HFFc6 (cell line): ENCODE results near the gene CARD14. TPM values are rescaled to one million over a fixed set of nuclear protein-coding genes. Genes with fewer than 3 reads are reported as not detected.

ENCODE experiments used
- DNase-seq: peaks from one replicate; pipeline ENCODE4 v3.0.0-alpha.2; 2018
- H3K27ac Mint-ChIP-seq: 2 replicates; pipeline ENCODE4 v1.8.0; 2020; ENCODE audit warnings: mild to moderate bottlenecking, mixed read lengths
- H3K27me3 Mint-ChIP-seq: 2 replicates; pipeline ENCODE4 v1.8.0; 2021; ENCODE audit warnings: mild to moderate bottlenecking, moderate library complexity, mixed read lengths; ENCODE audit not compliant: insufficient read depth
- H3K36me3 Mint-ChIP-seq: 2 replicates; pipeline ENCODE4 v1.8.0; 2021; ENCODE audit warnings: low read depth, mixed read lengths
- H3K4me1 Mint-ChIP-seq: 2 replicates; pipeline ENCODE4 v1.8.0; 2020; ENCODE audit warnings: low read depth, mixed read lengths
- H3K4me3 Mint-ChIP-seq: 2 replicates; pipeline ENCODE4 v1.8.0; 2020; ENCODE audit warnings: mild to moderate bottlenecking, moderate library complexity, mixed read lengths
- H3K9me3 Mint-ChIP-seq: 2 replicates; pipeline ENCODE4 v1.8.0; 2020; ENCODE audit warnings: mild to moderate bottlenecking, mixed read lengths
- CTCF ChIP-seq: fragments of 200-600 bp; sonication (generic); IDR thresholded peaks from 2 replicates; pipeline ENCODE4 v1.5.0; 2021; ENCODE audit warnings: antibody characterized with exemption, mild to moderate bottlenecking
- total RNA-seq, 6 experiments: library from RNA; stranded (reverse); fragmentation: NEBNext Ultra II Directional; extraction: Animal tissue kit (Norgen Biotek cat#: 25700); gene quantifications; 2 replicates in 1 of 6; 3 replicates in 5 of 6; pipeline ENCODE4 v1.2.3, GENCODE V29; 2021

Gene CARD14
- total RNA-seq, 6 experiments from 2014 or later: not detected

- H3K4me3 Mint-ChIP-seq: no peak overlapping the region
- H3K4me1 Mint-ChIP-seq: peaks cover 13% of the 10 kb centered on the region
- no peaks in the 10 kb centered on the region for H3K27me3 Mint-ChIP-seq
- no peak for TF ChIP-seq CTCF
- H3K27ac Mint-ChIP-seq: no peak overlapping the region
- no peaks in the 10 kb centered on the region for H3K9me3 Mint-ChIP-seq
- peaks cover 17% of the 10 kb centered on the region for H3K36me3 Mint-ChIP-seq
- DNase-seq: no peak
Measured at GRCh38 chr17:80217703-80218362, 48.0 kb downstream of the CARD14 start.

- no peak overlapping the region for H3K27ac Mint-ChIP-seq
- peaks cover 13% of the 10 kb centered on the region for H3K4me1 Mint-ChIP-seq
- no peak for DNase-seq
- no peak for TF ChIP-seq CTCF
- no peaks in the 10 kb centered on the region for H3K9me3 Mint-ChIP-seq
- peaks cover 17% of the 10 kb centered on the region for H3K36me3 Mint-ChIP-seq
- H3K4me3 Mint-ChIP-seq: peak overlapping the region; percentile 56
- H3K27me3 Mint-ChIP-seq: no peaks in the 10 kb centered on the region; the same call in none of the 2 replicates
Measured at GRCh38 chr17:80218391-80218790, 48.6 kb downstream of the CARD14 start.

- H3K4me1 Mint-ChIP-seq: peaks cover 13% of the 10 kb centered on the region
- TF ChIP-seq CTCF: no peak
- H3K27ac Mint-ChIP-seq: peak overlapping the region; percentile 77
Measured at GRCh38 chr17:80219013-80219762, 49.4 kb downstream of the CARD14 start.

GRCh38 chr17:80219763-80220053 is 49.9 kb downstream of the CARD14 start:
- H3K4me1 Mint-ChIP-seq: peaks cover 13% of the 10 kb centered on the region
- H3K9me3 Mint-ChIP-seq: no peaks in the 10 kb centered on the region
- peaks cover 17% of the 10 kb centered on the region for H3K36me3 Mint-ChIP-seq
- H3K4me3 Mint-ChIP-seq: peak overlapping the region; percentile 94
- peak overlapping the region; percentile 77 for H3K27ac Mint-ChIP-seq
- TF ChIP-seq CTCF: no peak
- no peak for DNase-seq
- no peaks in the 10 kb centered on the region; the same call in none of the 2 replicates for H3K27me3 Mint-ChIP-seq

More at GRCh38 chr17:80219013-80219762, 49.4 kb downstream of the CARD14 start:
- DNase-seq: peak; percentile 71
- H3K9me3 Mint-ChIP-seq: no peaks in the 10 kb centered on the region
- H3K4me3 Mint-ChIP-seq: peak overlapping the region; percentile 94
- H3K27me3 Mint-ChIP-seq: no peaks in the 10 kb centered on the region; the same call in none of the 2 replicates
- H3K36me3 Mint-ChIP-seq: peaks cover 17% of the 10 kb centered on the region

GRCh38 chr17:80220054-80220735 is 50.4 kb downstream of the CARD14 start, which contains the start of the genes SGSH and SLC26A11:
Gene SGSH (minus strand): TSS chr17:80220333. CDS start chr17:80220313, 20 bp downstream.
Gene SLC26A11 (plus strand): TSS chr17:80220427. CDS start chr17:80221561, 1,134 bp downstream.
- no peaks in the 10 kb centered on the region; the same call in none of the 2 replicates for H3K27me3 Mint-ChIP-seq
- TF ChIP-seq CTCF: peak; percentile 45
- peaks cover 13% of the 10 kb centered on the region for H3K4me1 Mint-ChIP-seq
- peak; percentile 59 for DNase-seq
- H3K4me3 Mint-ChIP-seq: peak within 1 kb of the TSS; percentile 94
- H3K27ac Mint-ChIP-seq: peak within 1 kb of the TSS; percentile 77
- H3K36me3 Mint-ChIP-seq: peaks cover 17% of the 10 kb centered on the region
- H3K9me3 Mint-ChIP-seq: no peaks in the 10 kb centered on the region
